Non-pigmented ciliary epithelial cell (primary cell): Measurements from ENCODE around the gene ANP32A.

ENCODE experiments used
- DNase-seq: peaks from one replicate; pipeline ENCODE4 v3.0.0-alpha.2; 2010; ENCODE audit warnings: low read depth

The ANP32A gene

GRCh38 chr15:68797599-68798345 lies 22.9 kb downstream of the ANP32A start:
- no peak for DNase-seq

DNA sequence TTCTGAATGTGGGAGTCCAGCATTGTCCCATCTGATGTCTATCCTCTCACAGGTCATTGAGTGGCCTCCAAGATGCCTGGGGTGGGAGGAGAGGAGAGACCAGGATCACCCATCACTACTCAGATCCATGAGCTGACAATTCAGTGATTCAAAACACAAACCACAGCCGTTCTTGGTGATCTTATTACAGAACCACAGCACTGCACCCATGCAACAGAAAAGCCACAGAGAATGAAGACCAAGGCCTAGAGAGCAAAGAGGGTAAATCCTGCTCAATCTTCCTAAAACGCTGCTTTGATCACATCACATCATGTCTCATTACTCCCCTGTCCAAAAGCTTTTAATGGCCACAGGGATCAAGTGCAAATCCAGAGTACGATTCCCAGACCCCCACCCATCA lies 23.5 kb downstream of the ANP32A start:
- no peak for DNase-seq

GRCh38 chr15:68796576-68796975 lies 24.1 kb downstream of the ANP32A start:
- DNase-seq = no peak

GRCh38 chr15:68795298-68795848 lies 25.3 kb downstream of the ANP32A start:
- DNase-seq = peak; percentile 31

DNA sequence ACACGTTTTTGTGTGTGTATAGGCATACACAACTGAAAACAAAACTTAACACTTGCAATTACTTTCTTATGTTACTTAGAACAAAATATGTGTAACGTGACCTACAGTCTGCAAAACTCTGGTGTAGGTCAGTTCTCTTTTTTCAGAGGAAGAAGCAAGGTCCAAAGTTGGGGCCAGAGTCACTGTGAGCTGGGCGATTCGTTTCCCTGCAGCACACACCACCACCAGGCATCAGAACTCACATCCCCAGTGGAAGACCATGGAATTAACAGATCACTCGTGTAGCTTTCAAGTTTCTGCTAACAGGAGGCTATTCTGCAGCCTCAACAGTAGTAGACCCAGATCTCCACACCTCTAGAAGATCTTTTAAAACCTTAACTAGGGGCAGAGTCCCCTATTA lies 25.8 kb downstream of the ANP32A start:
- no peak for DNase-seq

GRCh38 chr15:68794307-68794706 lies 26.4 kb downstream of the ANP32A start:
- DNase-seq = no peak

DNA sequence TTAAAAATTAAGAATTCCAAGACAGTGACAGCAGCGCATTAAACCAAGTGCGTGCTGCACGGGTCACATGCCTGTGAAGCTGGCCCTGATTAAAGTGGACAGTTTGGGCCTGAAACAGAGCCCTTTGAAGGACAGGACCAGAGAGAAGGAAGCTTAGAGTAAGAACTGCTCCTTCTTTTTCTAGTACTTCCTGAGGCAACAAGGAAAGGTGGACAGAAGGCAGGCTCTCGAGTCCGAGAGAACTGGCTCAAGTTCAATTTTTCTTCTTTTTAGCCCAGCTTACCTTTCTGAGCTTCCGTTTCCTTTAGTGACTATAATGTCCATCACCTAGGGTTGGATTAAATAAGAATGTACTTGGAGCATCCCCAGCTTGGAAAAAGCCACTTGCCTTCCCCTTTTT lies 26.9 kb downstream of the ANP32A start:
- no peak for DNase-seq

DNA sequence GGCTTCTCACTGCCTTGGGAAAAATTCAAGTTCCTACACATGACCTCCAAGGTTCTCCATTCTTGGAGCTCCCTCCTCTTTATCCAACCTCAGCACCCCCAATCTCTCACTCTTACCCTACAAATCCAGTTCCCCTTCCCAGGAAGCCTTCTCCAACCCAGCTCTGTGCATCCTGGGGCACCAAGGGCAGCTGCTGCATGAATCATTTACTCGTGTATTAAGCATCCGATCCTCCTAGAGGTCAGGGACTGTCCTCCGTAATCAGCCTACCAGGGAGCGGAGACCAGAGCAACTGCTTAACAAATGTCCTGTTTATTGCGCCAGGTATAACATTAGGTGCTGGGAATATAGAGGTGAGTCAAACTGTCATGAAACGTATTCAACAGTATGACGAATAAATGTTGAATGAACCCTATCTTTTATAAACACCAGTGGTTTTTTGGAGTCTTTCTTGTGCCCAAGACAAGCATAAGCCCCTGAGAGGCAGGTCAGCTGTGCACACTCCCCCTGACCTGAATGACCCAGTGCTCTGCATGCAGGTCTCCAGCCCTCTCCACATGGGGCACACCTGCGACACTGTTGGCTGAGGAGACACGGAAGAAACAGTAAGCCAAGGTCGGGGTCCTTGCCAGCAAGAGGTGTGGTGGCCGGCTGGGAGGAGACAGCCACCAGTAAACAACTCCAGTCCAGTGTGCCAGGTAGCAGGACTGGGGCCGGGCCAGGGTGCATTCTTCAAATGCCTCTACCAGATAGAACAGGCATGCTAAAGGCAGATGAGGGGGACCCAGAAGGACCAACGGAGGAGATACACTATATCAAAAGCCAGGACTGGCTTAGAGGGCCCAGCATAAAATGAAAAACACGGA lies 27.6 kb downstream of the ANP32A start:
- DNase-seq = no peak

- DNase-seq = no peak
Observed at GRCh38 chr15:68791431-68792283, 29.0 kb downstream of the ANP32A start.

GRCh38 chr15:68790910-68791309 lies 29.8 kb downstream of the ANP32A start:
- DNase-seq = no peak

- DNase-seq = no peak
Observed at GRCh38 chr15:68790242-68790575, 30.5 kb downstream of the ANP32A start.

GRCh38 chr15:68789534-68790241 lies 31.0 kb downstream of the ANP32A start:
- no peak for DNase-seq

DNA sequence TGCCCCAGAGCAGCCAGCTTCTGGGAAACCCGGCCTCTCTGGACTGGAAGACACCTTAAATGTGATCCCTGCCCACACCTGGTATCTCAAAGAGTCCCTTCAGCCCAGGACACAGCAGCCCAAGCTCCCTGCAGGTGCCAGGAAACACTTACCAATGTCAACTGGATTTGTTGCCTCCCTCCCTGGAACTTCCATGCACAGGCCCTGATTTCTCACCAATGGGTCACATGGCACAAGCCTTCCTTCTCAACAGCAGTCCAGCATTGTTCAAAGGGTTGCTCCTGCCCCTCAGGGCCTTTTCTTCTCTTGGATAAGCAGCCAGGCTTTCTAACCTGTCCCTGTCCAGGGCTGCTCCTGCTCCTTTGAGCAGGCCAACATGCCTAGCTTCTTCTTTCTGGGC lies 31.6 kb downstream of the ANP32A start:
- no peak for DNase-seq

- DNase-seq = no peak
Observed at GRCh38 chr15:68788264-68788624, 32.5 kb downstream of the ANP32A start.

GRCh38 chr15:68787609-68788263 lies 33.0 kb downstream of the ANP32A start:
- DNase-seq = no peak

GRCh38 chr15:68786753-68787152 lies 33.9 kb downstream of the ANP32A start:
- DNase-seq = no peak

DNA sequence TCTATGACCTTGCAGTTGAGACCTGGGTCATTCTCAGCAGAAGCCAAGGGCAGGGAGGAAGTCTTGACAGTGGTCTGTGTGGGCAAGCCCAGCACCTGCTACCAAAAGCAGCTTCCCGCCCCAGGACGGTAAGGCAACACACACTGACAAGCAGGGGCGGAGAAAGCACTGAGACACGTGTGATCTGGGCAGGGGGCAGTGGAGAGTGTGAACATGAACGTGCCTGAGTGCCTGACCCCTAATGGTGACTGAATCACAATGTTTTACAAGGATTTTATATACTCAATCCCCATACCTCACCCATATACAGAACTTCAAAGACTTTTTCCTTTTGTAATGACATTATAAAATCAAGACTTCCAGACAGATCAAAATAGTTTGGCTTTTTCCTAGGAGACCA lies 35.2 kb downstream of the ANP32A start:
- DNase-seq = no peak

DNA sequence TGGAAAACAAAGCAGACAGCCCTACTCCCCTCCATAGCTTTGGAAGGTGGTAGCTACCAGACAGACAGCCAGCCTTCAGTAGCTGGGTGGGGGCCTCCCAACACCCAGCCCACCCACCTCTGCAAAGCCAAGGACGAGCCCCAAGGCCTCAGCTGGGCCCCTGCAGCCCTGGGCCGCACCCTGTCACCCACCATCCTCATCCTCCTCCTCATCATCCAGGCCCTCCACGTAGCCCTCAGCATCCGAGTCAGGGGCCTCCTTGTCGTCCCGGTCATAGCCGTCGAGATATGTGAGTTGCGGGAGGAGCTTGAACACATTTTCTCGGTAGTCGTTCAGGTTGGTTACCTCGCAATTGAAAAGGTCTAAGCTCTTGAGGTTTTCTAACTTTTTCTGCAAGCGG lies 36.5 kb downstream of the ANP32A start:
- DNase-seq = no peak

DNA sequence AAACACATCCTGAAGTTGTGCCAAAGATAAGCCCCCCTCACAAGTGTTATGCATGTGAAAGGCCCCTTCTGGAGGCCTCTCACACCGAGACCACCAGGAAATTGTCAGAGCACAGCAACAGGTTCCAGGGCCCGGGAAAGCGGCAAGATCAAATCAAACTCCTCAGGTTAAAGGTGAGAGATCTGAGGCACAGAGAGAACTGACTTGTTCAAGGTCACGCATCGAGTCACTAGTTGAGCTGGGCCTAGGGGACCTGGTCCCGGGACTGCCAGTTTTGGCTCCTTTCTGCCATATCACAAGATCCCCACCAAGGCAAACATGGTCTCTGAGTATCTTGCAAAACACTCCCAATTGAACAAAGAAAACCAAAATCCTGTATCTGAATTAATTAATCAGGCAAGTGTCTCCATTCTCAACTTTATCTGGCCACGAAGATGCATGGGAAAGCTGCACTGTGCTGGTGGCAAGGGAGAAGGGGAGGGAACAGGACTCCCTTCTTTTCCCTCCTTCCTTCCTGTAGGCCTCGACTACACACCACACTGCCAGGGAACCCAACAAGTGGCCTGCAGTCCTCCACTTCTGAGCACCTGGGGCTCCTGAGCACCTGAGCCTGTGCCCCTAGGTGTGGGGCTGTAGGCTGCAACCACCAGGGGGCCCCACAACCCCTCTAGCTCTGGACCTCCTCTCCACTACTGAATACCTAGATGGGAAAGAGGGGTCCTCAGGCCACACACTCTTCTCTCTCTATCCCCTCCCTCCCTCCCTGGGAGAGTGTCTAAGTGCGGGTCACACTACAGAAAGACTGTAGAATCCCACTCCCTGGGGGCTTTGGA lies 37.3 kb downstream of the ANP32A start:
- no peak for DNase-seq

GRCh38 chr15:68782589-68783161 lies 38.0 kb downstream of the ANP32A start:
- no peak for DNase-seq
